ENCODE data around the gene HDAC8.
"Not testable (repeated sequence)": the region's sequence is repeated elsewhere in the genome, so short reads cannot be mapped to it uniquely, and the experiment has no call there.

Gene HDAC8

GRCh38 chrX:72368796-72369195 is 203.8 kb downstream of the HDAC8 start:
- DNase-seq = no peak

DNA sequence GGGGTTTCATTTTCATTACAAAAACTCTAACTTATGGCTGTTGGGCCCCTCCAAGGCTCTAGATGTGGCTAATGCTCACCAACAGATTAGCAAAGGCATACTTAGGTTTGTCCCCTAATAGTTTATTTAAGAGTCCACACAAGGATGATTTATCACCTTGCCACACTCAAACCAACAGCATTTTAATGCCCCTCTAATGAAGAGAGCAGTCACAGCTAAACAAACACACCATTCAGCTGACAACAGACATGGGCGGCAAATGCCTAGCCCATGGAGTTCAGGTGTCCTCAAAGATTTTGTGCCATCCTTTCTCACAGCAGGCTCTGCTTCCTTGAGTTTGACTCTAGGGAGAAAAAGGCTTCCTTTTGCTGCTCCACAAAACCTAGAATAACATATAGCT is 205.1 kb downstream of the HDAC8 start:
- DNase-seq = no peak

GRCh38 chrX:72366701-72367454 is 205.8 kb downstream of the HDAC8 start:
- peak; percentile 43 for DNase-seq

GRCh38 chrX:72366178-72366577 is 206.5 kb downstream of the HDAC8 start:
- DNase-seq = no peak

DNA sequence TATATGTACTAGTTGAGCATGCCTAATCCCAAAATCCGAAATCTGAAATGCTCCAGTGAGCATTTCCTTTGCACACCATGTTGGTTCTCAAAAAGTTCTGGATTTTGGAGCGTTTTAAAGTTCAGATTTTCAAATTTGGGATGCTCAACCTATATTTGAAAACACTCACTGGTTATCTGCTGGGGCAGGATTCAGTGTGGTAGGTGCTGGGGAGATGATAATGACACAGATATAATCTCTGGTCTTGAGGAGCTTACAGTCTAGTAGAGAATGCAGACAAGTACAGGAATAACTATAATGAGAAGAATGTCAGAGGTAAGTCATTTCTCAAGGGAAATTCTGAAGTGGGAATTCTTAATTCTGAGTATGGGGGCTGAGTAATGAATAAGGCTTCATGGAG is 207.5 kb downstream of the HDAC8 start:
- DNase-seq = no peak

- no peak for DNase-seq
Measured at GRCh38 chrX:72360326-72360725, 212.3 kb downstream of the HDAC8 start.

DNA sequence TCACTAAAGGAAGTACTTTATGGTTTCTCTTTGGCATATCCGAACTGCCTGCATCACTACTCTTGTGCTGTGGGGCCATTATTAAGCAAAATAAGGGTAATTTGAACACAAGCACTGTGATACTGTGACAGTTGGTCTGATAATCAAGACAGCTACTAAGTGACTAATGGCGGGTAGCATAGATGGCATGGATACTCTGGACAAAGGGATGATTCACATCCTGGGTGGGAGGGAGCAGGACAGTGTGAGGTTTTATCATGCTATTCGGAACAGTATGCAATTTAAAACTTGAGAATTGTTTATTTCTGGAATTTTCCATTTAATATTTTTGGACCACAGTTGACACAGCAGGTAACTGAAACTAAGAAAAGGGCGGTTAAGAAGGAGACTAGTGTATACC is 214.3 kb downstream of the HDAC8 start:
- no peak for DNase-seq

GRCh38 chrX:72352786-72353185 is 219.9 kb downstream of the HDAC8 start:
- DNase-seq = no peak

DNA sequence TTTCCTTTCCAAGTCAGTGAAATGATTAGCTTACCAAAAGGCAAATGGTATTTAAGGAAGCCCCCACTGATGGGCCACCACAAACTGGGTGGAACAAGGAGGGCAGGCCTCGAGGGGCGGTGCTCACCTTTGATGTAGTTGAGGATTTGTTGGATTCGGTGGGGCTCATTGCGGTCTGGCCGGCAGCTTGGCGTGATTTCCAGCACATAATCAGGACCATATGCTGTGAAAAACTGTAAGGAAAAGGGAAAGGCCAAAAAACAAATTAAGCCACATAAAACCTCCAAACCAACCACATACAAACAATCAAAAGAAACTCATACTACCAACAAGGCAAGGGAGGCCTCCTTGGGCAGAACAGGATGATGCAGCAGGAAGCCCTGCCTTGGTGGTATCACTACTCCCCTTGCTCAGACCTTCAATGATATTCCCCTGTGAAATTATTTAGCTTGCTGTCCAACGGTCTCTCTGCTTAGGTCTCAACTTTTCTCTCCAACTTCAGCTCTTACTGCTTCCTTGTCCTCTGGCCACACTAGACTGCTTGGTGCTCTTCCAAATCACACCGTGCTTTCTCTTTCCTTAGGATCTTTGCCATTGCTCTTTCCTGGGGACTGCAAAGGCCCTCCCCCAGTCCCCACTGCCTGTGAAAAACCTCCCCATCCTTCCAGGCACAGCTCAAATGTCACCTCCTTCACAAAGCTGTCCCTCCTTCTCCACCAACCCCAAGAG is 220.9 kb downstream of the HDAC8 start:
- no peak for DNase-seq

GRCh38 chrX:72349190-72349589 is 223.5 kb downstream of the HDAC8 start:
- DNase-seq = no peak

DNA sequence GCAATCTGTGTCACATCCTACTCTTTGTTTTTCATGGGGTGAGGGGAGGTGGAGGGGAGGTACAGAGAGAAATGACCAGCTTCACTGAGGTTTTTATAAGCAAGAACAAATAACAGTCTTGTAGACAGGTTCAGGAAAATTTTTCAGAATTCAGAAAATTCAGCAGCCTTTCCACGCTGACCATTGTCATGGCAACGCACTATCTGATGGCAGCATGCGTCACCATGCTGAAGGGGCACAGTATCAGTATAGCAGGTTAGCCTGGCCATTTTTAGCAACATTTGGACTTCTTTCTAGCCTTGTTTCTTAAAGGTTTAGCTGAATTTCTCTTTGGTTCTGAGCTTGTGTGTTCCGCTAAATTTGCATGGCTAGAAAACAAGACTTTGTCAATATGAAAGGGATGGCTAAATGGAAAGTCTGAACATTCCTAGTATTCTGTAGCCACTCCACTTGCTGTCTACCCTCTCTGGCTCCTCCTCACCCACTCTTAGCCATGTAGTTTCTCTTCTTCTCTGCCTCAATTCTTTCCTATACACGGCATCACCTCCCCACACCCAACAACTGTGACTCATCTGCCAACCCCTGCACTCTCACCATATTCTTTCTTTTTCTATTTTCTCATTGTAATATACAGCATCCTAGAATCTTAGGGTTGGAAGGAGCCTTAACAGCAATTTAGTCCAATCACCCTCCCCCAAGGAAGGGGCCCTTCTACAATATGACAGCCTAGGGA is 224.2 kb downstream of the HDAC8 start:
- no peak for DNase-seq

GRCh38 chrX:72347366-72347765 is 225.3 kb downstream of the HDAC8 start:
- DNase-seq = no peak

DNA sequence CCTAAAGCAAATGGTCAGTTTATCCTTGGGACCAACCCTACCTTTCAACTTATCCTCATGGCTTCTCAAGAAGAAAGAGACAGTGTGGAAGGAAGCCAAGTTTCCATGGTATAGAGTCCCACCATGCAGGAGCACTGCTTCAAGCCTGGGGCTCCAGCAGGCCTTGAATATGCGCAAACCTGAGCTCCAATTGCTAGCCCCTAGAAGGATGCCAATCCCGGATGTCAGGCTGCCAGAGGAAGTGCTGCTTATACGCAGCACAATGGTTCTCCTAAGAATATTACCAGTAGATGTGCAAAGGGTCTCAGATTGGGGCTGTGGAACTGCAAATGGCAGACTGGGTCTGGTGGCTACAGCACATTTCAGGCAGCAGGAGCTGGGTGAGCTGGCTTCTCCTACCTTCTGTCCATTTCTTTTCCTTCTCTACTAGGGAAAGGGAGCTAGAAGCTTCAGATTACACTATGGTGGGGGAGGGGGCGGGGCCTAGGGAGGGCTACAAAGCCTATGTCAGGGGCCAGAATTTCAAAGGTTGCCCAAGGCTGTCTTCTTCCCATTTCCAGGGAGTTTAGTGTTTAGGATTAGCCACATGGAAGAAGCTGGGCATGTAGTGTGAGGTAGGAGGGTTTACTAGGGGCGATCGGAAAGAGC is 226.2 kb downstream of the HDAC8 start:
- no peak for DNase-seq

GRCh38 chrX:72340626-72341025 is 232.0 kb downstream of the HDAC8 start:
- DNase-seq = no peak

DNA sequence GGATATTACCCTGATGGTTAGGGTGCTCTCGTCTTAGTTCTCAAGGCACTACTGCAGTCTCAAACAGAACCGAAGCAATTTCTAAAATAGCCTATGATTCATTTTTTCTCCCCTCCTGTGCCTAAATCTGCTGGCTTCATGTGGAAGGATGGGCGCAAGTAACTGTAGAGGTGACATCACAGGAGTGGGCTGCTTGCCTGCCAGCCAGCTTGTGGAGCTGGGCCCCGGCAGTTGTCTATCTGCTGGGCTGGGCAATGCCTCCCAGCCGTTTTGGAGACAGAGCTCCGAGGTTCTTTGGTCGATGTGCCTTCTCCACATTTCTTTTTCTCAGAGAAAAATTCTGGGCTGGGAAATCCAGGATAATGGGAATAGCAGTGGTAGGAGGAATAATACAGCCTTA is 232.6 kb downstream of the HDAC8 start:
- no peak for DNase-seq

DNA sequence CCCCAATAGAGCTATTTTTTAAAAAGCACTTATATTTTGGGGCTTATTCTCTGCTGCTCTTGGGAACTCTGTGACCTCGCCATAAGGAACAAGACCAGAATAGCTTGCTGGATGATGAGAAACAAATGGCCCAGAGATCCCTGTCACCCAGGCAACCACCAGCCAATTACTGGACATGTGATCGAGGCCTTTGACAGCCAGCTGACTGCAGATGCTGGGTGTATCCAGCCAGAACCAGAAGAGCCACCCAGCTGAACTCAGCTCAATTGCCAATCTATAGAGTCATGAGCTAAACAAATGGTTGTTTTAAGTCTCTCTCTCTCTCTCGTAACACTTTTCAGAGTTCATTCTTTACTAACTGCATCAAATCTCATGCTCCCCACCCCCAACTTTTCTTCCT is 242.5 kb downstream of the HDAC8 start:
- no peak for DNase-seq

DNA sequence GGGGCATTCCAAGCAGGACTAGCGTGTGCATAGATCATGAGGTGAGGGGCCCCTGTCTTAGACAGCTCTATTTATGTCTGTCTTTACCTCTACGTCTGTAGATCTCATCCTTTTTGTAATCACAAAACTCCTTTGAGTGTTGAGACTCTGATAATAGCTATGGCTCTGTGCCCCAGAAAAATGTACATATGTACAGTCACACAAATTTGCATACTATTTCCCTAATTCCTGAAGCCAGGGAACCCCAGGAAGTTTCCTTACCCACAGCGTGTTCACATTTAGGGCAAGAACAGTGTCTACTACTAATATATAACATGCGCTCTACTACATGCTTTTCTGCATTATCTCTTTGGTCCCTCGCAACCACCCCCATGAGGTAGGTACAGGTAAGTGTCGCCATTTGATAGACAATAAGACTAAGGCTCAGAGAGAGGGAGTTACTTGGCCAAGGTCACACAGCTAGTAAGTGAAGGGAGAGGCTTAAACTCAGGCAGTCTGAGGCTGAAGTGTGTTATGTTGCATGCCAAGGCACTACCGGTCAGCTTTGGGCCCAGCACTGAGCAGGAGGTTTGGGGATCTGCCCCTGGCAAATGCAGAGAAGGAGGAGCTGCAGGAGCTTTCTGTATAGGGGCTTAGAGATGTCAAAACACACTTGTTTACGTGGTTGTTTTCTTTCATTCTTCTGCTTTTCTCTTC is 245.9 kb downstream of the HDAC8 start:
- no peak for DNase-seq

- DNase-seq = not testable (repeated sequence)
Measured at GRCh38 chrX:72319651-72320050, 253.0 kb downstream of the HDAC8 start.

DNA sequence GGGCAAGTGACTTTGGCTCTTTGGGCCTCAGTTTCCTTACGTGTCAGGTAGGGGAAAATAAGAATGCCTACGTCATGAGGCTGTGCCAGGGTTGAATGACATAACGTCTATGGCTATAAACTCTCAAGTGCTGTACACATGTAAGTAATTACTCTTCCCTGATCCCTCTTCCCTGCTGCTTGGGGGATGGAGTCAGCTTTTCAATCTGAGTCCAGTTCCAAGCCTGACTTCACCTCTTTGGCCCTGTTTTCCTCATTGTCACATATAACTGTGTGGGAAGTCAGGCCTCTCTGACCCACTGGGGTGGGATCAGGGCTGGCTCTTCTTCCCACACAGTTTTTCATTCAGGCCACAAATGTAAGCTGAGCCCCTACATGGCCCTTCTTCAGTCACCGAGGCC is 255.5 kb downstream of the HDAC8 start:
- no peak for DNase-seq

- DNase-seq = no peak
Measured at GRCh38 chrX:72316408-72317110, 256.1 kb downstream of the HDAC8 start.

GRCh38 chrX:72314881-72315280 is 257.8 kb downstream of the HDAC8 start:
- DNase-seq = no peak

Measured in NCI-H2081 treated with DMSO at 0.1 percent for 48 hours (cell line).